ENCODE data around the gene RAVER1. TPM values are rescaled to one million over a fixed set of nuclear protein-coding genes. Genes with fewer than 3 reads are reported as not detected.
A peak's percentile ranks its signal among the peaks of the same experiment; 100 is the strongest.

Gene RAVER1
- total and polyA plus RNA-seq, 2 donors (not counting 1 experiment from before 2014, with no cell fraction given), result 21.0 to 62.7 TPM

- Histone ChIP-seq H3K79me2 (ENCODE audit: control insufficient read depth, insufficient read depth, low read length) (peaks cover 58% of the 10 kb centered on the region), H3K4me1 (ENCODE audit: control insufficient read depth in 2 of 2, insufficient read depth in 2 of 2, low read length in 2 of 2) (peaks cover 13 to 24% of the 10 kb centered on the region in 2 donors), H4K20me1 (ENCODE audit: control insufficient read depth, insufficient read depth, low read length, poor library complexity, severe bottlenecking) (peaks cover 14% of the 10 kb centered on the region), H3K4me2 (replicated peaks; ENCODE audit: low read depth, low read length, poor library complexity, severe bottlenecking) (peak within 1 kb of the TSS; percentile 78), H2AFZ (ENCODE audit: insufficient read depth, low read depth, low read length, poor library complexity, severe bottlenecking) (peak within 1 kb of the TSS; percentile 93), H3K27me3 (replicated peaks in 1 of 4; ENCODE audit: control extremely low read depth in 1 of 4, control insufficient read depth in 3 of 4, insufficient read depth in 4 of 4, low read length in 3 of 4) (no peaks in the 10 kb centered on the region), H3K27ac (ENCODE audit: low read length in 2 of 2) (peak within 1 kb of the TSS; percentile 48 to 70), H3K36me3 (replicated peaks in 1 of 2; ENCODE audit: control extremely low read depth in 1 of 2, control insufficient read depth in 1 of 2, extremely low read depth in 1 of 2, insufficient read depth in 2 of 2, low read length in 1 of 2) (peaks cover 0 to 19% of the 10 kb centered on the region in 2 experiments), H3K9ac (ENCODE audit: low read length) (peak within 1 kb of the TSS; percentile 87), H3K9me3 (ENCODE audit: control extremely low read depth in 1 of 3, control insufficient read depth in 2 of 3, insufficient read depth in 1 of 3, low read length in 2 of 3) (peaks cover 0 to 6% (median 0%) of the 10 kb centered on the region in 3 donors), H3K4me3 (ENCODE audit: control extremely low read depth in 1 of 5, extremely low read depth in 1 of 5, insufficient read depth in 1 of 5, low read depth in 2 of 5, low read length in 4 of 5) (peak within 1 kb of the TSS; percentile 47 to 92 (median 81))
- WGBS (ENCODE audit: insufficient coverage), result under 1% methylated on average over 14 of the region's 14 CpGs
- TF ChIP-seq, protein P1, sequence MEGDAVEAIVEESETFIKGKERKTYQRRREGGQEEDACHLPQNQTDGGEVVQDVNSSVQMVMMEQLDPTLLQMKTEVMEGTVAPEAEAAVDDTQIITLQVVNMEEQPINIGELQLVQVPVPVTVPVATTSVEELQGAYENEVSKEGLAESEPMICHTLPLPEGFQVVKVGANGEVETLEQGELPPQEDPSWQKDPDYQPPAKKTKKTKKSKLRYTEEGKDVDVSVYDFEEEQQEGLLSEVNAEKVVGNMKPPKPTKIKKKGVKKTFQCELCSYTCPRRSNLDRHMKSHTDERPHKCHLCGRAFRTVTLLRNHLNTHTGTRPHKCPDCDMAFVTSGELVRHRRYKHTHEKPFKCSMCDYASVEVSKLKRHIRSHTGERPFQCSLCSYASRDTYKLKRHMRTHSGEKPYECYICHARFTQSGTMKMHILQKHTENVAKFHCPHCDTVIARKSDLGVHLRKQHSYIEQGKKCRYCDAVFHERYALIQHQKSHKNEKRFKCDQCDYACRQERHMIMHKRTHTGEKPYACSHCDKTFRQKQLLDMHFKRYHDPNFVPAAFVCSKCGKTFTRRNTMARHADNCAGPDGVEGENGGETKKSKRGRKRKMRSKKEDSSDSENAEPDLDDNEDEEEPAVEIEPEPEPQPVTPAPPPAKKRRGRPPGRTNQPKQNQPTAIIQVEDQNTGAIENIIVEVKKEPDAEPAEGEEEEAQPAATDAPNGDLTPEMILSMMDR (IDR thresholded peaks at IDR 0.05), result no peak
- TF ChIP-seq EZH2 (IDR thresholded peaks at IDR 0.05; ENCODE audit: borderline replicate concordance, insufficient read depth, low read depth, low read length, poor library complexity, severe bottlenecking), result no peak
- Mint-ChIP-seq H3K4me3 (peak within 1 kb of the TSS; percentile 98), H3K4me1 (peaks cover 22% of the 10 kb centered on the region), H3K27ac (peak within 1 kb of the TSS; percentile 97), H3K27me3 (no peaks in the 10 kb centered on the region), H3K9me3 (ENCODE audit: insufficient read depth) (no peaks in the 10 kb centered on the region)
- peak; percentile 97 for ATAC-seq (ENCODE audit: low read depth)
- intact Hi-C loops (cut with micrococcal nuclease), result no loop called here
- peak; percentile 77 for DNase-seq
- CTCF ChIA-PET, result interaction anchor here (1.0 kb wide), 1 partner anchor 305 kb away, joined by 3 read pairs; no protein-coding TSS in a partner anchor
- POLR2A ChIA-PET, result no interaction called here
These were observed 6.1 kb upstream of the RAVER1 start, which contains the start of gene ICAM3 for GRCh38 chr19:10339380-10339960. Gene ICAM3 (minus strand): TSS chr19:10339624. CDS start chr19:10339614, 10 bp downstream.

DNA sequence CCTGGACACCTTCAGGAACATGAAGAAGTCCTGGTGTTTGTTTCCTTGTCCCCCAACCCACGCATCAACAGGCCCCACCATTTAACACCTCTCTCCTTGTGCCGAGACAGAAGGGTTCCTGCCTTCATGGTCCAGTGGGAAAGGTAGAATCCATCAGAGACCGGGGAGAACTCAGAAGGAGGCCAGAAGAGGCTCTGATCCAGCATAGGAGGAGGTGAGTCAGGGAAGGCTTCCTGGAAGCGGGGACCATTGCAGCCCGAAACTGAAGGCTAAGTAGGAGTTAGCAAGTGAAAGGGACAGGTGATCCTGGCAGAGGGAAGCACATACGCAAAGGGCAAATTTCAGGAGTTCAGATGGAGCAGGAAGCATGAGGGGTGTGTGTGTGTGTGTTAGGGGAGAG is 5.6 kb upstream of the RAVER1 start:
- ChIA-PET POLR2A (interaction anchor here (0.7 kb wide), 1 partner anchor 20 kb away, joined by 5 read pairs; no protein-coding TSS in a partner anchor), CTCF (interaction anchor here (0.9 to 1.4 kb wide), 2 partner anchors 50 to 69 kb away, joined by 3 to 6 read pairs; no protein-coding TSS in a partner anchor)
- peak overlapping the region; percentile 87 for H3K9ac ChIP-seq (ENCODE audit: low read length)
- TF ChIP-seq, protein P1 (IDR thresholded peaks at IDR 0.05), result no peak
- TF ChIP-seq EZH2 (IDR thresholded peaks at IDR 0.05; ENCODE audit: borderline replicate concordance, insufficient read depth, low read depth, low read length, poor library complexity, severe bottlenecking), result no peak
- peak overlapping the region; percentile 93 for H2AFZ ChIP-seq (ENCODE audit: insufficient read depth, low read depth, low read length, poor library complexity, severe bottlenecking)
- H3K9me3 Mint-ChIP-seq (ENCODE audit: insufficient read depth), result no peaks in the 10 kb centered on the region
- peak overlapping the region; percentile 48 to 70 for H3K27ac ChIP-seq (ENCODE audit: low read length in 2 of 2)
- peaks cover 0 to 10% (median 0%) of the 10 kb centered on the region in 3 donors for H3K9me3 ChIP-seq (ENCODE audit: control extremely low read depth in 1 of 3, control insufficient read depth in 2 of 3, insufficient read depth in 1 of 3, low read length in 2 of 3)
- peaks cover 19% of the 10 kb centered on the region for H4K20me1 ChIP-seq (ENCODE audit: control insufficient read depth, insufficient read depth, low read length, poor library complexity, severe bottlenecking)
- H3K4me3 ChIP-seq (ENCODE audit: control extremely low read depth in 1 of 5, extremely low read depth in 1 of 5, insufficient read depth in 1 of 5, low read depth in 2 of 5, low read length in 4 of 5), result peak overlapping the region; percentile 47 to 92 (median 81)
- H3K27me3 Mint-ChIP-seq, result no peaks in the 10 kb centered on the region
- DNase-seq, result no peak
- H3K27me3 ChIP-seq (replicated peaks in 1 of 4; ENCODE audit: control extremely low read depth in 1 of 4, control insufficient read depth in 3 of 4, insufficient read depth in 4 of 4, low read length in 3 of 4), result no peaks in the 10 kb centered on the region
- H3K27ac Mint-ChIP-seq, result peak overlapping the region; percentile 97
- intact Hi-C loops (cut with micrococcal nuclease), result no loop called here
- H3K79me2 ChIP-seq (ENCODE audit: control insufficient read depth, insufficient read depth, low read length), result peaks cover 64% of the 10 kb centered on the region
- peak overlapping the region; percentile 78 for H3K4me2 ChIP-seq (replicated peaks; ENCODE audit: low read depth, low read length, poor library complexity, severe bottlenecking)
- H3K4me3 Mint-ChIP-seq, result peak overlapping the region; percentile 98
- peaks cover 22% of the 10 kb centered on the region for H3K4me1 Mint-ChIP-seq
- H3K36me3 ChIP-seq (replicated peaks in 1 of 2; ENCODE audit: control extremely low read depth in 1 of 2, control insufficient read depth in 1 of 2, extremely low read depth in 1 of 2, insufficient read depth in 2 of 2, low read length in 1 of 2), result peaks cover 0 to 24% of the 10 kb centered on the region in 2 experiments
- no peak for ATAC-seq (ENCODE audit: low read depth)
- 19% methylated on average over 5 of the region's 6 CpGs for WGBS (ENCODE audit: insufficient coverage)
- peaks cover 17 to 30% of the 10 kb centered on the region in 2 donors for H3K4me1 ChIP-seq (ENCODE audit: control insufficient read depth in 2 of 2, insufficient read depth in 2 of 2, low read length in 2 of 2)
